GM19193 (cell line): Measurements from ENCODE around the gene FBXO48.

Experiments used
- POLR2A ChIP-seq: IDR thresholded peaks from 4 replicates; pipeline ENCODE4 v1.6.1; 2011; ENCODE audit not compliant: insufficient read depth, insufficient read length; ENCODE audit errors: extremely low read depth

Gene FBXO48

GRCh38 chr2:68482296-68482820 lies 15.3 kb upstream of the FBXO48 start:
- TF ChIP-seq POLR2A: no peak

GRCh38 chr2:68478688-68479087 lies 11.6 kb upstream of the FBXO48 start:
- no peak for TF ChIP-seq POLR2A

- no peak for TF ChIP-seq POLR2A
Observed at GRCh38 chr2:68476454-68476853, 9.4 kb upstream of the FBXO48 start.

- TF ChIP-seq POLR2A: no peak
Observed at GRCh38 chr2:68475576-68475975, 8.5 kb upstream of the FBXO48 start.

GRCh38 chr2:68475110-68475509 lies 8.0 kb upstream of the FBXO48 start:
- TF ChIP-seq POLR2A: no peak

- TF ChIP-seq POLR2A: no peak
Observed at GRCh38 chr2:68472796-68473414, 5.8 kb upstream of the FBXO48 start.

GRCh38 chr2:68471385-68471784 lies 4.3 kb upstream of the FBXO48 start:
- no peak for TF ChIP-seq POLR2A

GRCh38 chr2:68469935-68470334 lies 2.8 kb upstream of the FBXO48 start:
- TF ChIP-seq POLR2A: no peak

GRCh38 chr2:68468801-68469200 lies 1.7 kb upstream of the FBXO48 start:
- TF ChIP-seq POLR2A: no peak

- no peak for TF ChIP-seq POLR2A
Observed at GRCh38 chr2:68466778-68467076, 367 bp downstream of the FBXO48 start.

GRCh38 chr2:68466361-68466777 lies 725 bp downstream of the FBXO48 start:
- no peak for TF ChIP-seq POLR2A

- no peak for TF ChIP-seq POLR2A
Observed at GRCh38 chr2:68465081-68465916, 1.8 kb downstream of the FBXO48 start.

- no peak for TF ChIP-seq POLR2A
Observed at GRCh38 chr2:68464651-68465050, 2.4 kb downstream of the FBXO48 start.

- no peak for TF ChIP-seq POLR2A
Observed at GRCh38 chr2:68463287-68463877, 3.7 kb downstream of the FBXO48 start.

GRCh38 chr2:68458981-68459380 lies 8.1 kb downstream of the FBXO48 start:
- TF ChIP-seq POLR2A: no peak

- TF ChIP-seq POLR2A: no peak
Observed at GRCh38 chr2:68456198-68456597, 10.9 kb downstream of the FBXO48 start.

- no peak for TF ChIP-seq POLR2A
Observed at GRCh38 chr2:68454719-68455118, 12.4 kb downstream of the FBXO48 start.
